NCI-H2227 (cell line): ENCODE measurements around the gene GABBR2.

ENCODE experiments used
- DNase-seq: peaks from one replicate; lab custom pipeline; 2025; ENCODE audit not compliant: unreplicated experiment; lab: John Stamatoyannopoulos, UW

The GABBR2 gene

DNA sequence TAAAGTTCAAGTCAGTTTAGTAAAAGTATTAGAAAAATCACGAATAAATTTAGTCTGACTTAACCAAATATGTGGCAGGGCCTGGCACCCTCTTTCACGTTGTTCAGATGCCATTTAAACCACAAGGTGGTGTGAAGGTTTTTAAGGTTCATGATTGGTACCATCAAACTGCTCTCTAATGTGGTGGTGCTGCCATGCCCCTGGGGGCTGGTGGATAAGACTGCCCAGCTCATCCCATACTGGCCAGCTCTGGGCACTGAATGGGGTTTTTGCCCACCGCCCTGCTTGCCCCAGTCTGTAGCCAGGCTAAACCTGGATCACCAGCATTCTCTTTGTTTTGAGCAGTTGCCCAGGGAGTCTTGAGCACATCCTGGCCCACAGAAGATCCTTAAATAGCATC, 159.3 kb downstream of the GABBR2 start:
- no peak for DNase-seq

DNA sequence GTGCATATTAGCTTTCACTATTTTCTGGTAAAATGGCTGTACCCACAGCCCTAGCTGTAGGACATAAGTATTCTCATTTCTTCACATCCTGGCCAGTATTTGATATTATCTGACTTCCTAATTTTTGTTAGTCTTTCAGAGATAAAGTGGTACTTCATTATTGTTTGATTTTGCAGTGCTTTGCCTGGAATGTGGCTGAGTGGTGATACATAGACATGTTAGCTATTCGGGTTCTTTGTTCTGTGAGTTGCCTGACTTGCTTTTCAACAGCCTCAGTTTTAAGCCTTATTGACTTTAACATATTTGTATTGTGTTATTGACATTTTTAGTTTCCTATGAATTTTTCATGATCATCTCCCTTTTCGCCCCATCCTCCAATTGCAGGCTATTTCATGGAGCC, 161.1 kb downstream of the GABBR2 start:
- no peak for DNase-seq

DNA sequence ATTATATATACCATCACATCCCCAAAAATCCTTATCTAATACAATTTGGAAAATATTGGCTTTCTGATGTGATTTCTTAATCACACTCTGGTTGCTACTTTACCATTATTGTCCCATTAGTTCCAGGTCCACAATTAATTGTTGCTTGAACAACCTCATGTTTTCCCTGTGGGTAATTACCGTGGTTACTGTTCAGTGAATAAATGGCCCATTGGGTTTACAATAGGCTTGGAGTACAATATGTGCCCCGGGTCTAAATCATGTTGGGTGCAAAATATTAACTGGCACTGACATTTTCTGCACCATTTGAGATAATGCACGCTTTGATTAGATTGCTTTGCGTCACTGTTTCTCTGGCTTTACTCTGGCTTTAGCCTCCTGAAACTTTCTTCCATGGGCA, 163.7 kb downstream of the GABBR2 start:
- DNase-seq: no peak

DNA sequence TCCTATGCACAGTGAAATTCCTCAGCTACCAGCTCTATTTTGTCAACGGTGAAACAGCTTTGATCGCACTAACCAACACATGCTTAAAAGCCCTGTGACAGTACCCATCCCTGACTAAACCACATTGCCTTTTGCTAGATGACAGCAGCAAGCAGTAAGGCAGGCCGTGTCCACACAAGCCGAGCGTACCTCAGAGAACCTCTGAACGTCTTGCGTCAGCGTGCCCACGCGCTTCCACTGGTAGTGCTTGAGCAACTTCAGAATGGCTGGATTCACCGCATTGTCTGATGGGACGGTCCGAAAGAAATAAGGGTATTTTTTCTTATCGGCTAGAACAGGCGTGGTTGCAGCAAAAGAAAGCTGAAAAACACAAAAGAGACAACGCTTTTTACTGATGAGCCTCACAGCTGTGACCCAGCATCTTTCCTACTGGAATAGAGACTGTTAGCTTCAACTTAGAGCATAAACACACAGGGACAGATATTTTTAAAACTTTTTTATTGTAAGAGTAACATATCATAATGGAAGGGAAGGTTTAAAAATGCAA, 167.0 kb downstream of the GABBR2 start:
- DNase-seq: no peak

DNA sequence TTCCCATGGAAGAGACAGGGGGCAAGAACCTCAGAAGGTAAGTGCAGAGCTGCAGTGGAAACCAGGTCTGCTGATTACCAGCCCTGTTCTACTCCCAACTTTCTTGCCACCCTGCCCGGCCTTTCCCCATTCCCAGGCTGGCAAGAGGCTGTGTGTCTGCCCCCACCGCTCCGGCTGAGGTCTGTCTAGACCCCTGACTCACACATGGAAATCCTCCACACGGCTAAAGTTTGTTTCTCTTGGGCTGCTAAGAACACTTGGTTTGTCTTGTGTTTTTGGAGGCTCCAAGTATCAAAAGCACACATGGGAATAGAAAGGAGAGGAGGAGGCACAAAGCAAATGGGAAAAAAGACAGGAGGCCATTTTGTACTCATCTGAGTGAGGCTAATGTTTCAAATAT, 168.3 kb downstream of the GABBR2 start:
- no peak for DNase-seq

DNA sequence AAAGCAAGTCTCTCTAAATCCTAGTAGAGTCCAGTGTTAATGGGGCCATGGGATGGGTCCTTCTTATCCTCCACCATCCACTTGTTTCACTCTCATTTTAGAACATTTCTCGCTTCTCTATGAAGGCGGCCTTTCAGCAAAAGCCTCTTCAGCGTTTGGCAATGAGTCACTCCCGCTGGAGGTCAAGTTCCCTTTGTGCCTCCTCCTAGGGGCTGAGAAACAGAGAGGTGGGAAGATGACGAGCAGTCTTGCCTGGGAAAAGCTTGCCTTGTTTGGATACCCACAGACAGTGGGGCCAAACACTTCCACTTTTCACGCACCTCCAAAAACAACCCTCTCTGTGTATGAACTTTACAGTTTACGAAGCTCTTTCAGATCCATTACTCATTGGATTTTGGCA, 168.8 kb downstream of the GABBR2 start:
- DNase-seq: no peak

DNA sequence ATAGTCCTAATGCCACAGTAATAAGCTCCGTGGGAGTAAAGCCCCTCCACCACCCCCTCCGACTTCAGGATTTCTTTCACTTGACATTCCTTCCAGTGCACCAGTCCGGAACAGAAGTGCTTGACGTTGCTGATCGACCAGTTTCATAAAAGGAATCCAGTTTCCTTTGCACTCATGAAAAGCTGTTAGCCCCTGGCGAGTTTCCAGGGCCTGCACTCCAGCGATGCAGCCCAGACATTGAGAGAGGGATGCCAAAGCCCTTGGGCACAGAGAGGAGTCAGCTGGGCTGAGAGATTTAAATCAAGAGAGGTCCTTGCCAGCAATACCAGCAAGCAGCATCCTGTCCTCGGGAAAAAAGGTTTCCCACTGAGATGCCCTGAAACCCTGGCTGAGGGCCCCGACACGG, 170.1 kb downstream of the GABBR2 start:
- DNase-seq: no peak

DNA sequence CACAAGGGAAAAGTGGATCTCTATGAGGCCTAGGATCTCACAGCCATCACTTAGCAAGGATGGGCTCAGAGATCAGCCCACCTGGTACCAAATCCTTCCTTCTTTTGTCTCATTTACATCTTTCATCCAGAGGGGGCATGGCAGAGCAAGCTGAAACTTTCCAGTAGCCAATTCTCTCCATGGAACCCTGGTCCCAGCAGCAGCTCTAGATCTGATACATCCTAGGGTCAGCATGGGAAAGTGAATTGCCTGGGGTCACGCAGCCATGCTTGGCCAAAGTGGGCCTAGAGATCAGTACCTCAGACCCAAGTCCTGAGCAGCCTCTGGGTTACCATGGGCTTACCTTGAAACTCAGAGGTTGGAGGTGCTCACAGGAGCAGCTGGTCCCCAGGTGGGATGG, 170.5 kb downstream of the GABBR2 start:
- no peak for DNase-seq

DNA sequence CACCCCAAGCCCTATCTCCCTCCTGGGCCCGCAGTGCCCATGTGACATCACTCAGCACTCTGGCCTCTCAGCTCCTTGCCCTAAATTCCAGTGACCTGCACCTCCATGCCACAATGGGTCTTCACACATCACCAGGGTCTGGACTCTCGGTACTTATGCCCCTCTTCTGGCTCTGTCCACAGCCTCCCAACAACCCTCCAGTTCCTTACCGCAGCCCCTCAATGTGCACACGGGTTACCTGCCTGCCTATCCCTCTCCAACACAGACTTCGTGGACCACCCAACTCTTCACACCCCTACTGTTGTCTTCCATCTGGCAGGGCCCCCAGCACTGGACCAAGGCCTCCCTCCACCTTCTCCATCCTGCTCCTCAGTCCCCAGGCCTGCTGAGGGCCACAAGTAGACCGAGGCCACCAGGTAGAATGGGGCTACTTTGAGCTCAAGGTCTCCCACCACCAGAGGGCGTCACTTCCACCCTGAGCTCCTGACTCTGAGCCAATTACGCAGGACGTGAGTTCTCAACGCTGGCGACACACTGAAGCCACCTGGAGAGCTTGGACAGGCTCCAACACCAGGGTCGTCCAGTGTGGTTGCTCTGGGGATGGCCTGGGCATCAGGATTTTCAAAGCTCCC, 172.1 kb downstream of the GABBR2 start:
- DNase-seq: no peak

DNA sequence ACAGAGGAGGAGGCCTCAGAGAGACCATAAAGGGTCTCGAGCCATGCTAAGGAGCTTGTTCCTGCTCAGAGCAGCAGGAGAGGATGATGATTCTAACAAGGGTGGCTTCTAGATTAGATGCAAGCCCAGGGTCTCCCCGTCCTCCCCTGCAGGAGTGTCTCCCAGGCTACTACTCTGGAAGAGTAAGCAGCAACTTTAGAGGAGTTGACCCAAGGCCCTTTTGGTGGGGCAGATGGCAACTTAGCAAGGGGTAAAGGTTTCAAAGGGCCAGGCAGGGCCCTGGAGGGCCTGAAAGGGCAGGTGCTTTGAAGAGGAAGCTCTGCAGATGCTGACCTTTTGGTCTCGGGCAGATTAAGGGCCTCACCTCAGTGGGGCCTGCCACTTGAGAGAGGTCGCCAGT, 174.9 kb downstream of the GABBR2 start:
- no peak for DNase-seq

DNA sequence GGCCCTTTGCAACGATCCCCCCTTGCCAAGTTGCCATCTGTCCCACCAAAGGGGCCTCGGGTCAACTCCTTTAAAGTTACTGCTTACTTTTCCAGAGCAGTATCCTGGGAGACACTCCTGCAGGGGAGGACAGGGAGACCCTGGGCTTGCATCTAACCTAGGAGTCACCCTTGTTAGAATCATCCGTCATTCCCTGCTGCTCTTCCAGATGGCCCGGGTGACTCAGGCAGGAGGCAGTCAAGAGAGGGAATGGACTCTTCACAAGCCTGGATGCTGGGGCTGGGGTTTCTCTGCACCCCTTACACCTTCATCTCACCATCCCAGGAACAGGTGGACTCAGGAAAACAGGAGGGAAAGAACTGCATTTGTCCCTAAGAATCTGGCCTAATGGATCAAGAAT, 175.6 kb downstream of the GABBR2 start:
- DNase-seq: no peak

DNA sequence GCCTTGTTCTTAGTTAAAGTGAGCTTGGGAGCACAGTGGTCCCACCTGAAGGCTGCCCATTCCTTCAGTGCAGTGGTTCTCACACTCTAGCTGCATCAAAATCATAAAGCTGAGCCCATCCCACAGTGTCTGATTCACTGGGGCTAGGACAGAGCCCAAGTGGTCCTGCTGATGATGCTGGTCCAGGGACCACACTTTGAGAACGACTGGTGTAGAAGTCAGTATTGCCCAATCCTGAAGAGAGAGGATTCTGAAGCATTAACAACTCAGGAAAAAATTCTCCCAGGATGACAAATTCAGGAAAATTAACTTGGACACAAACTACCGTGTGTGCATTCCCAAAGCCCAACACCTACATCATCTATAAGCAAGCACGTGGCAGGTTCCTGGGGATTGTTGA, 176.2 kb downstream of the GABBR2 start:
- no peak for DNase-seq

DNA sequence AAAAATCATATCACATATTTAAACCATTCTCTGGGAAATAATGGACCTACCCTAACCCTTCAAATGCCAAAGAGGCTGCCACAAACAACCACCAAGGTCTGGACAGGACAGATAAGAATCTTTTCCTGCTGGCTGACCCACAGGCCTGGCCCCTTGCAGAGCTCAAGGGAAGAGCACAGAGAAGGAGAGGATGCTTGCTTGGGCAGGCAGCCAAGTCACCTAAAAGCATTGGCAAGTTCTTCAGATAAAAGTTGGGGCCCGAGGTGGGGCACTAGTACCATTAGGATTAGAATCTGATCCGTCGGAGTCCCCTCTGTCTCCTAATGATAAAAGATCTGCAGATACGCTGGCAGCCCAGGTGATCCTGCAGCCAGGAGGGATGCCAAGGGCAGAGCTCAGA, 176.6 kb downstream of the GABBR2 start:
- no peak for DNase-seq

DNA sequence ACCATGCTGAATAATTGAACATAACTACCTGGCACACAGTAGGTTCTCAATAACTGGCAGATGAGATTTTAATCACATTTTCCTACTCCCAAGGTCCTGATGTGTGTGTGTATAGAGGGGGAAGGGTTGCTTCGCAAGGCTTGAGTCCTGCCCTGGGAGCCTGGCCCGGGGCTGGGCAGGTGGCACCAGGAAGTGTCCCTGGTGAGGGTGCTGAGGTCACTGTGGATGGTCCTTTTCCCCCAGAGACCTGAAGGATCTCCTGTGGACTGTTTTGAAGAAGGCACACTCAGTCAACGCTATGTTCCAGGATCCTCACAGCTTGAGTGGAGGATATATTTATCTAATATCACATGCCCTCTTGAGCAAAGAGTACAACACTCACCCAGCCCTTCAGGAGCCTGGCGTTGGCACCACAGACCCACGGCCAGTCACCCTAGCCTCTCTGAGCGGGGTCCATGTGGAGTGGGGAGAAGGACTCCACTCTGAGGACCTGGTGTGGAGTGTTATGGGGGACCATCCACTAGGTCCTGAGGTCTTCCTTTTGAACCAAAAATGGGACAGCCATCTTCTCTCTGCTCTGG, 177.8 kb downstream of the GABBR2 start:
- DNase-seq: no peak

DNA sequence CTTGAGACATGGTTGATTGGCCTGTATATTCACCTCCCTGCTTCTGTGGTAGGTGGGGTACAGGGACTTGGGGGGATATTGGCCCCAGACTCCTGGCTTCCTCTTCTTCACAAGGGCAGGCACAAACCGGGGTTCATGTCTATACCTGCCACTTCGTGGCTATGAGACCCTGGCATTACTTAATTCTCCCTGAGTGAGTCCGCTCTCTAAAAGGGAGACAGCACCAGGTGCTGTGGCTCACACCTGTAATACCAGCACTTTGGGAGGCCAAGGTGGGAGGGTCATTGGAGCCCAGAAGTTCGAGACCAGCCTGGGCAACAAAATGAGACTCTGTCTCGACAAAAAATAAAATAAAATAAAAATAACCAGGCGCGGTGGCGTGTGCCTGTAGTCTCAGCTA, 178.5 kb downstream of the GABBR2 start:
- no peak for DNase-seq

DNA sequence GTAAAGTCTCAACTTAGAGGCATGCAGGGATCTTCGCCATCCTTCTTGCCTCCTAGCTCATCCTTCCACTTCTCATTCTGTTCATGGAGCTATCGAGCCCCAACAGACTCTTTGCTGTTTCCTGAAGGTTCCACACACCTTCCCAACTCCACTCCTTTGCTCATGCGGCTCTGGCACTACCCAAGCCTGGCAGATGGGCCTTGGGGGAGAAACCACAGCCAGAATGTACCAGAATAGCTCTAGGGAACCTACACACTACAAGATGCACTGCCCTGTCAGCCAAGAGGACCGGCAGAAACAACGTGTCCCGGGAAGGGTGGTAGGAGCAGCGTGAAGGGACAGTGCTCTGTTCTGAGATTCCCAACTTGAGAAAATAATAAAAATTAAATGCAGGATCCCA, 178.9 kb downstream of the GABBR2 start:
- no peak for DNase-seq

DNA sequence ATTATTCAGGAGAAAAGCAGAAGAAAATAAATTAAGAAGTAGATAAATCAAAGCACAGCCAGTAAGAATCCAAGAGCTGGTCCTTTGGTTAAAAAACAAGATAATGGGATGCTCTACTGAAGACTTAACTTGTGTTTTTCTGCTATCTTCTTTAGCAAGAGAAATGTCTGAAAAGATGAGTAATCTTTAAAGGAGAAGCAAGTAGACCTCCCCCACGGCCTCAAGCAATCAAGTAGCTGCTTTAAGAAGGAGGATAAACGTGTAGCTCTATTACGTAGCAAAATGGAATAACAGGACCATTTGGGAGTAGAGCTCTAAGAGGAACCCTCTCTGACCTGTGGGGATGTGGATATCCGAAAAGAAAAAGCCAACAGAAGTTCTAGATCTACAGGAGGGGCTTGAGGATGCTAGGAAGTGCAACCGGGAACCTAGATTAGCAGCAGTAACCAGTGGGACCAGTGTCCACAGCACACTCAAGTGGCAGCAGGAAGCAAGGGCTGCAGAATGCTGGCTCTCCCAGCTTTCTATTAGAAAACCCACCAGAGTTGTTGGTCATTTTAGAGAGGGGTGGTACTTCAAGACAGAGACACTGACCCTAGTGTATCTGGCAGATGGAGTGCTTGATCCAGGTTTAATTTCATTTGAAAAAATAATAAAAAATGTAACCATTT, 185.4 kb downstream of the GABBR2 start:
- DNase-seq: no peak

DNA sequence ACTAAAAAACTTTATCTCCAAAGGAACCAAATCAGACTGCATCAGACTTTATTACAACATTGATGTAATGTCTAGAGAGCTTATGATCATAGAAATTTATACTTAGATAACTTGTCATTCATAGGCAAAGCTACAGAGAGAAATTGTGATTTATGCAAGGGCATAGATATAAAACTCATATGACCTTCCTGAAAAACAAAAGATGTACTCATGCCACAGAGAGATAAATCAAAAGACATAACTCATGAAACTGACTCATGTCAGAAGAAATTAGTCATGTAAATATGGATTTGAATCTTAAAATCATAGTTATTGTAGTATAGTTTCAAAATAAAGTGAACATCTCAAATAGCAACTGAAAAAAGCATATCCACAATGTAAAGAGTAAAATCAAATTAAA, 186.2 kb downstream of the GABBR2 start:
- DNase-seq: no peak

DNA sequence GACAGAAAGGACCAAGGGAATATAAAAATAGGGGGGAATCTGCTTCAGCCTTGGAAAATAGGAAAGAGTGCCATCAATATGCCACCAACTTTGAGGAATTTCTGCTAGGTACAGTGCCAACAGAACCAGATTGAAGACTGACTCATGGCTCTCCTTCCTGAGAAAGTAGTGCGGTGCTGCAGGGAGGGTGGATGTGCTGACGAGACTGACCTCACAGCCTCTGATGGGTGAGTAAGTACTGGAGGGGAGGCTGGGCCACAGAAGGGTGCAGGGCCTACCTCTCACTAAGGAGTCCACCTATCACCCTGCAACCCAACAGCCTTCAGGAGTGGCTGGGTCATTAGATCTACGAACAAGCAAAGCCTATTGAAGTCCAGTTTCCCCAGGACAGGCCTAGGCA, 187.6 kb downstream of the GABBR2 start:
- DNase-seq: no peak

DNA sequence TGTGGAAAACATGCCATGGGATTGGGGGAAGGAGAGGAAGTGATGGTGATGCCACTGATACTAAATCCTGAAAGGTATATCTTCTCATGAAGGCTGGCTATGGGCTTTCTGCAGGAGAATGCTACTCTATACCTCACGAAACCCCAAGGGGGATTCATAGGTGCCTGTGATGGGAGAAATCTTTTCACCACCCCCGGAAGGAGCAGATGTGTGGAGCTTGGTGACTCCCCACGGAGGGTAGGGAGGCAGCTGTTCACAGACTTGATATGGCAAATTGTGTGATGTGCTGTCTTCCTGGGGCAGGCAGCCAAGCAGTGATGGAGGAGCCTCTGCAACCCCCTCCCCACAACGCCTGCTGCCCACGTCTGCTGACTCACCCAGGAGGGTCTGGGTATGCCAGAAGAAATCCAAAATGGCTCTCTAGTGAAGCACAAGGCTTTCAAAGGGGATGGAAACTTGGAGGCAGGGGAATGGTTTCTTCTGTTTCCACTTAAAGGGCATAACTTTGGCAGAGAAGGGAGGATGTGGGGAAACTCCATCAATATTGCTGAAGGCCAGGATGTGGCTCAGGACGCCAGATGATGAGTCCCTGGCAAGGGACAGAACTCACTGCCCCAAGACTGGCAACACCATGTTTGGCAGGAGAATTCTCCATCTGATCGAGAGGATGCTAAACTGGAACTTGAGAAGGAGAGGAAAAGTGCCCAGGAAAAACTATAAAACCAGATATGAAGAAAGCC, 188.3 kb downstream of the GABBR2 start:
- no peak for DNase-seq

DNA sequence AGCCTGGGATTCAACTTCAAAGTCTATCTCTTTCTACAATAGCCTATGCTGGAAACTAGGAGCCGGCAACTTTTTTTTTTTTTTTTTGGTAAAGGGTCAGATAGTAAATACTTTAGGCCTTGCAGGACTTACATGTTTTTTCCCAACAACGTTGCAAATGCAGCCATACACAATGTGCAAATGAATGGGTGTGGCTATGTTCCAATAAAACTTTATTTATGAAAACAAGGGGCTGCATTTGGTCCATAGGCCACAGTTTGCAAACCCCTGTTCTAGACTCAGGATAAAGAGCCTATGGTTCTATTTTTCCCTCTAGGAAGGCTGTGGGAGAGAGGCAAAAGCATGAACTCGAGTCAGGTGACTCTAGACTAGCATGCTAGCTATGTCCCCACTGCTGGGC, 189.1 kb downstream of the GABBR2 start:
- DNase-seq: no peak

DNA sequence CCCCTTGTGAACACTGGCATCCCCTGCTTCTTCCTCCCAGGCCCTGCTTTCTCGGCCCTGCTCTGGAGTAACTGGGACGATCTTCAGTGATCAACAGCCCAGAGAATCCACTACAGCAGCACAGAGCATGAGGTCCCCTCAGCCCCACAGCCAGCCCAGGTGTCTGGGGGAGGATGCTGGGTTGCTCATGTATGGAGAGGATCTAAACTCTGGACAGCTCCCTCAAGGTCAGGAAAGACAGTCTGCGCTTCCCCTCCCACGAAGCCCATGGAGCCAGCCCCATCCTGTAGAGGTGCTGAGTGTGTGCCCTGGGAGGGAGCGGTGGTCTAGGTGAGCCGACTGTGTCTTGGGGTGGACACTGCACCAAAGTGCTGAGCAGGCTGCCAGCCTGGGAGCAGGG, 190.2 kb downstream of the GABBR2 start:
- DNase-seq: no peak
